HG02759 (cell line): Measurements from ENCODE around the gene TPR.
A peak's percentile ranks its signal among the peaks of the same experiment; 100 is the strongest.
"Not testable (repeated sequence)": the region's sequence is repeated elsewhere in the genome, so short reads cannot be mapped to it uniquely, and the experiment has no call there.

Source experiments
- ATAC-seq: cut with Tn5 transposase; IDR thresholded peaks from one replicate; pipeline ENCODE4 v1.9.1; 2021; ENCODE audit warnings: mild to moderate bottlenecking, moderate library complexity; ENCODE audit not compliant: unreplicated experiment

TPR gene

DNA sequence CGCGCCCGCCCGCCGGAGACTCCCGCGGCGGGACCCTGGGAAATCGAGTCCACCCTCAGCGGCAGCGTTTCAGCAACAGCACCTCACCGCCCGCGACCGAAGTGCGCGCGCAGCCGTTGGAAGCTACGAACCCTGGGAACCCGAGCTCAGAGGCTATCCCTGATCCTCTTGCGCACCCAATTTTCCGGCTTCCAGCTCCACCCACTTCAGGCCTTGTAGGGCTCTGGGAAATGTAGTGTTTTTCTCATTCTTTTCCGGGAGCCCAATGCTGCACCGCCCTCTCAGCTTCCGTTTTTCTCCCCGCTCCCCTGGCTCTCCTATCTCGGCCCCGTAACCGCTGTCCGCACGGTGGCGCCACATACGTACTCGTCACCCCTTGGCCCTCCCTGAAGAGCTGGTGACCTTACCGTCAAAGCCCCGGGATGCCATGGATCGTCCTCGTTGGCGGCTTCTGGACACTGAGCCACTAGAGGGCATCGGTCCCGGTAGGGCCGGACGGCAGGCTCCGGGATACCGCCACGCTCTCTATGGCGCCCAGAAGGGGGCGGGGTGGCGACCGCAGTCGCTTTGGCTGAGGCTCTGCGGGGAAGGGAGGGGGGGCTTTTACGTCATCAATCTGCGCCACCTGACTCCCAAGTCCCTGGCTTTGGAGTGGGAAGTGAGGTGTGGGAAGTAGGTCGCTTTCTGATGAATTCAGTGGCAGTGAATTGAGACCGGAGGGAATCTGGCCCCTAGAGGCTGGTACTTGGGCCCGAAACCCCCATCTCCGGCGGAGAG, at the start of gene TPR, which contains the start of gene ODR4:
TPR (minus strand) TSS at position 102 of the 777 bp plus-strand sequence. CDS start 225 bp downstream, outside the sequence.
ODR4 (plus strand) TSS at position 687 of the 777 bp plus-strand sequence. CDS start 3,948 bp downstream, outside the sequence.
- ATAC-seq = peak; percentile 87

DNA sequence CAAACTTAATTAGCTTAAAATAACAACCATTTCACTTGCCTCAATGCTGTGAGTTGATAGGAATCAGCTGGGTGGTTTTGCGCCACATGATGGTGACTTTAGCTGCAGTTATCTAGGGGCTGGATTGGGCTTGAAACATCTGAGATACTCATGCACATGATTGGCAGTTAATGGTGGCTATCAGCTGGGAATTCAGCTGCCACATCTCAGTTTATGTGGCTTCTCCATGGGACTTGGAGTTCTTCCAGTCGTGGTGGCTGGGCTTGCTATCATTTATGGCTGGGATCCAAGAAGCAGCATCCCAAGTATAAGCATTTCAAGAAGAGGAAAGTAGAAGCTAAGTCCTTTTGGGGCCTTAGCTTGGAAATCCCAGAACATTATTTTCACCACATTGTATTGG, 49.5 kb upstream of the TPR start:
- ATAC-seq = no peak

DNA sequence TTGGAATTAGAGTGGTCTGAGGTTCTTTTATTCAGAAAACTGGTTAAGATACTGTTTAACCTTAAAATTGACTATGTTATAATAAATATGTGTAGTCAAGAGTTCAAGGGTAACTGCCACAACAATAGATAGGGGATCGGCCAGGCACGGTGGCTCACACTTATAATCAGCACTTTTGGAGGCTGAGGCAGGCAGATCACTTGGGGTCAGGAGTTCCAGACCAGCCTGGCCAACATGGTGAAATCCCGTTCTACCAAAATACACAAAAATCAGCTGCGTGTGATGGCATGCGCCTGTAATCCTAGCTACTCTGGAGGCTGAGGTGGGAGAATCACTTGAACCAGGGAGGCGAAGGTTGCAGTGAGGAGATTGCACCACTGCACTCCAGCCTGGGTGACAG, 46.4 kb upstream of the TPR start:
- ATAC-seq = no peak

DNA sequence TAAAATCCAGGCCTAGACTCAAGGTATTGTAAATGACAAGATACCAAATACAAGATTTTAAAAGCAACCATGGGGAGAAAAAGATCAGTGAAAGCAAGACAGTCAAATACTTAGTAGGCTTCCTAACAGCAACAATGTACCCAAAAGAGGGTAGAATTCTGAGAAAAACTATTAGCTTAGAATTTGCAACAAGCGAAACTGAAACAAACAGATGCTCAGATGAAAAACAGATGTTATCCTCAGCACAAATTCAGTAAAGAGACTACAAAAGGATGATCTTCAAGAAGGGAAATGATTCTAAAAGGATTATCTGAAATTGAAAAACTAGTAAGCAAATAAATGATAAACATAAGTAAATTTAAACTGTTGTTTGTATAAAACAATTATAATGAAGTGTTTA, 45.9 kb upstream of the TPR start:
- ATAC-seq = peak; percentile 84

DNA sequence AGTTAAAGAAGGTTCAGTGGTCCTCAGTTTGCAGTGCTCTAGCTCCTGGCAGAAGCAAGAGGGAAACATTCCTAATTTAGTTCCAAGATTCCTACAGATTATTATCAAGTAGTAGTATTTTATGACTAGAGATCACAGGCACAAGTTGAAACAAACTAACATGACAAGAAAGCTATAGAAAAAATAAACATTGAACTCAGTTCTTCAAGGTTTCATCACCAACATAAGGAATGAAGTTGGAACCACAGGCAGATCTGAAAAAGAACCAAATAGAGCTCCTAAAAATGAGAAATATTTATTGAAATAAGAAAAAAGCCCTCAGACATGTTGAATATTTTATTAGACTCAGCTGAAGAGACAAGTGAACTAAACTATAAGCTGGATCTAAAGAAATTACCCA, 45.3 kb upstream of the TPR start:
- ATAC-seq = no peak

DNA sequence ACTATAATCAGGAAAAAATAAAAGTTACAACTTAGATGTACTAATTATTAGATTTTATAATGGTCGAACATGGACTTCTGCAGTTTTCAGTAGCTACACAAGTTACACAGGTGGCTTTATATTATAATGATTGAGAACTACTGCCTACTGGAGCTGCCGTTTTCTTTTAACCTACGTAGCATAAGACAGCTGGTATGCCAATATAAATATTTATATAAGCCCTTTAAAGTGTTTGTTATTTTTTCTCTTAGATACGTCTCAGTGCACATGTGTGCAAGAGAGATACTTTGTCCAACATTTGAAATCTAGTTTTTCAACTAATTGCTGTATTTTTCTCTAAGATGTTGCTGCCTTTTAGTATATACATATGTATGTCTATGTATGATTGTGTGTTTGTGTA, 43.5 kb upstream of the TPR start:
- ATAC-seq = no peak

DNA sequence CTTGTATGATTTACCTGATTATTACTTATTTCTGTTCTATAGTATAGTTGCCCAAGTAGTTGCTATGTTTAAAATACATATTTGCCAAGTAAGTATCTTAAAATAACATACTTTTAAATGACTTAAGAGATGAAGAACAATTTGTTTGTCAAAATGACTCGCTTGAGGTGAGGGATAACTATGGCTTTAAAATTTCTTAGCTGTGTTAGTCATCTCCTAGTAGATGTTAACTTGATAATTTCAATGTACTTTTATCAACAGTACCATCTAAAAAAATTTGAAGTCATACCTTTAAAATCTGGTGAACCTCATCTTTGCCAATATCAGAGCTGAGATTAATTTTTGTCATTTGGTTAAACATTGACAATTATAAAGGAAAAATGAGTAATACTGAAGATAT, 38.3 kb upstream of the TPR start:
- ATAC-seq = no peak

DNA sequence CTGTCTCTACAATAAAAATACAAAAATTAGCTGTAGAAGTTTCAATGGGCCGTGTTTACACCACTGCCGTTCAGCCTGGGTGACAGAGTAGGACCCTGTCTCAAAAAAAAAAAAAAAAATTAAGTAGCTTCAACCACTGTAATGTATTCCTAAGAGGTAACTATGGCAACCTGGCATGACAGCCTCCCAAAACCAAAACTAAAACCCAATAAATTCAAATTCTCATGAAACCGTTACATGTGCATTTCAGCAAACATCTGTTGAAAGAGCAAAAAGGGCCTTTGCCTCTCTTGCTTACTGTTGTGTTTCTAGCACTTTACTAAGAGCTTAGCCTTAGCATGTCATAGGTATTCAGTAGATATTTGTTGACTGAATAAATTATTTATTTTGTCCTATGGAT, 34.0 kb upstream of the TPR start:
- ATAC-seq = peak; percentile 68

DNA sequence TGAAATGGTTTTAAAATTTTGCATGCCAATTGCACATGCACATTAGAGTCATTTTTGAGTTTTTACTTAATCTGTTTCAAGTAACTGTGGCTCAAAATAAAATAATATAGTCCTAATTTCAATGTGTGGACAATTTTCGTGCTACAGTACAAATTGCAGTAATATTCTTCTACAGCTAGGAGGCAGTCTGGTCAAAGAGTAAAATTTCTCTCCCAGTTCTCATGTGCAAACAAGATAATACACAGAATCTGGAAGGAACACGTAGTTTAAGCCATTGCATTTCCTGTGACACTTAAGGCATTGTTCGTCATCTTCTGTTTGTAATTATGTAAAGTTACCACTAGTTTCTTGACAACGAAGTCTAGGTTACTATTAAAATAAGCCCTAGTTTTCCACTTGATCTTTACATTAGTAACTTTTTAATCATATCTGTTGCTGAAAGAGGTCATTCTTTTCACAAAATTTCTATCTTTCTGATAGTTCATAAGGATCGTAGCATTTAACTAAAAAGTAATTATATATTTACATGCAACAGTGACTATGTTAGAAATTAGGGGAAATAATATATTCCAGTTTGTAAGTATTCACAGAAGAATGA, 29.5 kb upstream of the TPR start:
- peak; percentile 65 for ATAC-seq

DNA sequence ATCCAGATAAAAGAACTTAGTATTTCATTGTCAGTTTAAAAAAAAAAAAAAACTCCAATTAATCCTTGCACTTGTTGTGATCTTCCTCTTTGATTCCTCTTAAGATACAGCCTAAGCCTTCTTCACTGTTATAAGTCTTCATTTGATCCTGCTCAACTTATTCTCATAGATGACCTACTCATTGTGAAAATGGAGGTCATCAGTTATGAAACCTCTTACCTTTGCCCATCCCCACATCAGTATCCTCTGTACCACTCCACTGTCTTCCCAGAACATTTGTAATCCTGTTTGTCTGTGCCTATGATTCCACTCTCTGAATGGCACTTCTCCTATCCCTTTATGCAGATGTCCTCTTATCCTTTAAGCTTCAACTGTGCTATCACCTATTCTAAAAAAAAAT, 28.6 kb upstream of the TPR start:
- ATAC-seq = no peak

DNA sequence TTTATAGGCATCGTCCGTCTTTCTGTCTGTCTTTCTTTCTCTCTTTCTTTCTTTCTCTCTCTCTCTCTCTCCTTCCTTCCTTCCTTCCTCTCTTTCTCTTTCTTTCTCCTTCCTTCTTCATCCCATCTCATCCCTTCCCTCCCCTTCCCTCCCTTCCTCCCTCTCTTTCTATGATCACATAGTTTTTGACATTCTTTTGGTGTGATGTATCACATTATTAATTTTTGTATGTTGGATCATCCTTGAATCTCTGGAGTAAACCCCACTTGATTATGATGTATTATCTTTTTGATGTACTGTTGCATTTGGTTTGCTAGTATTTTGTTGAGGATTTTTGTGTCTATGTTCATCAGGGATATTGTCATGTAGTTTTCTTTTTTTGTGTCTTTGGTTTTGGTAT, 26.4 kb upstream of the TPR start:
- not testable (repeated sequence) for ATAC-seq

DNA sequence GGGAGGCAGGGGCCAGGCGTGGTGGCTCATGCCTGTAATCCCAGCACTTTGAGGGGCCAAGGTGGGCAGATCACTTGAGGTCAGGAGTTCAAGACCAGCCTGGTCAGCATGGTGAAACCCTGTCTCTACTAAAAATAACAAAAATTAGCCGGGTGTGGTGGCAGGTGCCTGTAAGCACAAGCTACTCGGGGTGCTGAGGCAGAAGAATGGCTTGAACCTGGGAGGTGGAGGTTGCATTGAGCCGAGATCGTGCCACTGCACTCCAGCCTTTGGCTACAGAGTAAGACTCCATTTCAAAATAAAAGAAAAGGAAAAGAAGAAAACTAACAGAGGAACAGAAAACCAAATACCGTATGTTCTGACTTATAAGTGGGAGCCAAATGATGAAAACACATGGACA, 17.7 kb upstream of the TPR start:
- not testable (repeated sequence) for ATAC-seq

DNA sequence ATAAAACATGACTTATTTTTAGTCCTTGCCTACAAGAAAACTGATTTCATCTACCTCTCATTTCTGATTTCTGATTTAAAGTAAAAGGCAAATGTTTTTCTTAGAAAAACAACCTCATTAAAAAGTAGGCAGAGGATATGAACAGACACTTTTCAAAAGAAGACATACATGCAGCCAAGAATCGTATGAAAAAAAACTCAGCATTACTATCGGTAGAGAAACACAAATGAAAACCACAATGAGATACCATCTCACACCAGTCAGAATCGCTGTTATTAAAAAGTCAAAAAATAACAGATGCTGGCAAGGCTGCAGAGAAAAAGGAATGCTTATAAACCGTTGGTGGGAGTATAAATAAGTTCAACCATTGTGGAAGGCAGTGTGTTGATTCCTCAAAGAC, 16.8 kb upstream of the TPR start:
- ATAC-seq = no peak

DNA sequence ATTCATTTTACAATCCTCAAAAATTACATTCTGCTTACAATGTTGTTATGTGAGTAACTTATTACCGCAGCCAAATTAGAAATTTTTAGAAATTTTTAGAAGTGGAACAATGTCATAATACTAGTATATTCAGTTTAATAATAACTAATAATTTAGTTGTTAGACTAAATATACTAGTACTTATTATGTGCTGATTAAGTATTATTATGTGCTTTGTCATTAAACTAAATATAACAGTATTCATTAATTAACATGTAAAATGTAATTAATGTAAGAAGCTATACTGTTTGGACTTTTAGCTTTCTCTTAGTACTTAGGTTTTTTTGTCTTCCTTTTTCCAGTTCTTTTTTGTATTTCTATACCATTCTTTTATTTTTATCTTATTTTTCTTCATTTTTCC, 15.9 kb upstream of the TPR start:
- no peak for ATAC-seq

DNA sequence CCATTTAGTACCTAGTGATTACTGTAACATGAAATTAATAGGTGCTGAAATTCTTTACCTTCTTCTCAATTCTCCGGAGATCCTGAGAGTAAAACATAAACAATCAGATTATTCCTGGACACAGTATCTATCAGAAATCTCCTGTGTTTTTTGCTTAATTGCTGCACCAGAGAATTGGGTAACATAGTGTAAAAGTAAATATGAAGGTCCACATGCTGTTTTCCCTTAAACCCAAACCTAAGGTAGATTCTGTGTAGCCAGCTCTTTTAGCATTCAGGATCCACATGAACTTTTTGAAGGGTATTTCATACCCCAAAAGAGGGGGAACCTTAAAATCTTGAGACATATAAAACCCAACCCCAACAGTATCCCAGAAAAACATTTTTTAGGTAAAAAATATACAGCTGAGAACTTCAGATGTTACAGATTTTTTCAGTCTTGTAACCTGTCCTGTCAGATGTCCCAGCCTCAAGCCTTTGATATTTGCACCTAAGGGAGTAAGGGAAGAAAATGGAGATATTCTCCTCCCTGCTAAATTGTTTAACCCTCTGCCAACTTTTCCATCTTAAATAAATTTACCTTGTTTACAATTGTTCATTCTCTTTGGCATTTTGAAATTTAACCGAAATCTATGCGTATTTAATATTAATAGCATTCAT, 11.8 kb upstream of the TPR start:
- no peak for ATAC-seq

DNA sequence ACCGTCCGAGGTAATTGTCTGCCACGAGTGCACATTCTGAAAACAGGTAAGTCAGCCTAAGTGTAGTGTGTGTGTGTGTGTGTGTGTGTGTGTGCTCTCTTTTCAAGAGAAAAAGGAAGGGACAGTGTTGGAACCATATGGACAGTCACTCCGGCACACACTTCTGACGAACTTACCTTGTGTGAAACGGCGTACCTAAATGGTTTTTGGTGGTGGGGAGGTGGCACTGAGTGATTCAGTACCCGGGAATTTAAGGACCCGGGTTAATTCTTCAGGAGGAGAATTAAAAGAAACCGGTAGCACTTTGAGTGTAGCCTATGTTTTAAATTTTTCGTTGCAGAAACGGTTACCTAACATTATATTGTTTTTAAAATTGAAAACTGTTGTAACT, 871 bp upstream of the TPR start:
- no peak for ATAC-seq

DNA sequence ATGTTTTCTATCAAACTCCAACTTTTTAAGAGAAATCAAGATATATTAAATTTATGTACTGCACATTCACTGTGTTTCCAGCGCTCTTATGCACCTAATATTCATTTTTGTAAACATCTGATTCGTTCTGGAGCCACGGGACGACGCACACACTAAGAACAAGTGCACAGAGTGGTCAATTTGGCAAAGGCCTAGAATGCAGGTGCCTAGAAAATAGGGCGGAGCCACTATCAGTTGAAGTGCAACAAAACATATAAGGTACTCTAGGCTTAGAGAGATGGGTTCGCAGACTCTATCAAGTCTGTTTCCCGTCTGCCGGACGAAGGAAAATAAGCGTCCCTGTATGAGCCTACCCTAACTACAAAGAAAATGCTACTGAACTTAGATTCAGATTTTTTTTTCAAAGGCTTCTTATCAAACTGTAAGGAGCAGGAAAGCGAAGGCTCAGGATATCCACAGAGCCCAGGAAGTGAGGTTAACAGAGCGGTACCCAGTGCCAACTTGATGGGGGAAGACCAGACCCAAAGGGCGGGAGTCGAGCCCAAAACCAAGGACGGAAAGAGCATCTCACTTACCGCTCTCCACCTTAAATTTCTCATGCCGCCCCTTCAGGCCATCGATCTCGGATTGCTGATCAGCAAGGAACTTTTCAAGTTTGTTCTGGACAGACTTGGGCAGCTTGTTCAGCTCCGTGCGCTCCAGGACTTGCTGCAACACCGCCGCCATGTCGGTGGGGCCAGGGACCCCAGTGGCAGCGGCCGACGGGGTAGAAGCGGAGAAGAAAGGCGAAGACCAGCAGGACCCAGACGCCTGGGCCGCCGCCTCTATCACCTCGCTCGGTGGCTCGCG, 526 bp downstream of the TPR start:
- ATAC-seq = peak; percentile 21

DNA sequence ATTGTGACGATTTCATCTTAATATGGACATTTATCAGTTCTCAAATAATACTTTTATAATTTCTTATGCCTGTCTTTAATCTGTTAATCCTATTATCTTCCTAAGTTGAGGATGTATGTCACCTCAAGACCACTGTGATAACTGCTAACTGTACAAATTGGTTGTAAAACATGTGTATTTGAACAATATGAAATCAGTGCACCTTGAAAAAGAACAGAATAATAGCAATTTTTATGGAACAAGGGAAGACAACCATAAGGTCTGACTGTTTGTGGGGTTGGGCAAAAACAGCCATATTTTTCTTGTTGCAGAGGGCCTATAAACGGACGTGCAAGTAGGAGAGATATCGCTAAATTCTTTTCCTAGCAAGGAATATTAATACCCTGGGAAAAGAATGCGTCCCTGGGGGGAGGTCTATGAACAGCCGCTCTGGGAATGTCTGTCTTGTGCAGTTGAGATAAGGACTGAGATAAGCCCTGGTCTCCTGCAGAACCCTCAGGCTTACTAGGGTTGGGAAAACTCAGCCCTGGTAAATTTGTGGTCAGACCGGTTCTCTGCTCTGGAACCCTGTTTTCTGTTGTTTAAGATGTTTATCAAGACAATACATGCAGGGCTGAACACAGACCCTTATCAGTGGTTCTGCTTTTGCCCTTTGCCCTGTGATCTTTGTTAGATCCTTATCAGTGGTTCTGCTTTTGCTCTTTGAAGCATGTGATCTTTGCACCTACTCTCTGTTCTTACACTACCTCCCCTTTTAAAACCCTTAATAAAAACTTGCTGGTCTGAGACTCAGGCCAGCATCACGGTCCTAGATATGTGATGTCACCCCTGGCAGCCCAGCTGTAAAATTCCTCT, 27.0 kb downstream of the TPR start:
- not testable (repeated sequence) for ATAC-seq

DNA sequence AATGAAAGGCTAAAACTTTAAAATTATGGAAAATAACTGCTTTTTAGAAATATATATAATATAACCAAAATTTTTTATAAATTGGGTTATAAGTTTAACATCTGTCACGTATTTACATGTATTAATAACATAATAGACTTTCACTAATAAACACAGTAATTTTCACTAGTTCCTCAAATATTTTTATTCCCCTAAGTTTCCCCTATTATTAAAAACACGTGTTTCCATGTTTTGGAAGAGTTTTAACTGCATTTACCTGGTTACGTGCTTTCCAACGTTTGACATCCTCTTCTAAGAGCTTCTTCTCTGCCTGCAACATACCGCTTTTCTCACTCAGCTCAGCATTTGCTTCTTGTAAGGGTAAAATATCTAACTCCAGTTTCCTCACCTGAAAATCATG, 34.3 kb downstream of the TPR start:
- ATAC-seq = no peak

DNA sequence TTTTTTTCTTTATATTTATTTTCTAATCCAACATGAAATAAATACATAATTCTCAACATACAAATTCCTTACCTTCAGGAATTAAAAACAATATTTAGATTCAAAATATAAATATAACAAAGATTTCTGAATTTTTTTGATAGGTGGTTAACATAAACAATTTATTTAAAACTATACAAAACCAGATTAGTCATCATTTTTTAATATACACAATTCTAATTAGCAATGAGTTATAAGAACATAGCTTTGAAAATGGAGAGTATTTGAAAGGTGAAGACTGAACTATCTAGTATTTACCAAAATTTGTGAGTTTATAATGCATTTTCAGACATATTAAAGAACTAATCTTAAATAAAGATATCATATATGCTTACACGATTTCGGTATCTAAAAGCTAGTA, 37.5 kb downstream of the TPR start:
- no peak for ATAC-seq
